ENCODE results near the gene HAGHL. TPM values are rescaled to one million over a fixed set of nuclear protein-coding genes. Genes with fewer than 3 reads are reported as not detected.

The HAGHL gene
- total RNA-seq, 4 donors from 2014 or later, result 3.2 to 7.1 (median 4.8) TPM

DNA sequence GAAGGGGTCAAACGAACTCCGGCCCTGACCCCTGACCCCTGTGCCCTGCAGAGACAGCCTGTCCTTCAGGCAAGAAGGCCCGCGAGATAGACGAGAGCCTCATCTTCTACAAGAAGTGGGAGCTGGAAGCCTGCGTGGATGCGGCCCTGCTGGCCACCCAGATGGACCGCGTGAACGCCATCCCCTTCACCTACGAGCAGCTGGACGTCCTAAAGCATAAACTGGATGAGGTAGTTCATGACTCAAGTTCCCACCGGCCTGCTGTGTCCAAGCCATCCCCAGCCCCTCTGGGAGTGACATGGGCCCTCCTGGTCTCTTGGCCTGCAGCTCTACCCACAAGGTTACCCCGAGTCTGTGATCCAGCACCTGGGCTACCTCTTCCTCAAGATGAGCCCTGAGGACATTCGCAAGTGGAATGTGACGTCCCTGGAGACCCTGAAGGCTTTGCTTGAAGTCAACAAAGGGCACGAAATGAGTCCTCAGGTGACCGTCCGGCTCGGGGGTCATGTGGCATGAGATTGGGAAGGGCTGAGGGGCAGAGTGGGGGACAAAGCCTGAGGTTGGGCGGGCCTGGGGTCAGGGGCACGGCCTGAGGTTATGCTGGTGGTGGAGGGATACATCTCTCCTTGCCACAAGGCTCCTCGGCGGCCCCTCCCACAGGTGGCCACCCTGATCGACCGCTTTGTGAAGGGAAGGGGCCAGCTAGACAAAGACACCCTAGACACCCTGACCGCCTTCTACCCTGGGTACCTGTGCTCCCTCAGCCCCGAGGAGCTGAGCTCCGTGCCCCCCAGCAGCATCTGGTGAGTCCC, 39.3 kb downstream of the HAGHL start:
- 84% methylated on average over 23 of the region's 29 CpGs for WGBS
- Histone ChIP-seq H3K4me1 (peaks cover 6% of the 10 kb centered on the region), H3K9me3 (no peaks in the 10 kb centered on the region), H3K27ac (no peak overlapping the region), H3K36me3 (no peaks in the 10 kb centered on the region), H3K27me3 (peaks cover 66% of the 10 kb centered on the region), H3K4me3 (no peak overlapping the region)
- DNase-seq (ENCODE audit: low spot score in 2 of 2), result no peak
- TF ChIP-seq POLR2A (IDR thresholded peaks at IDR 0.05), result no peak
- TF ChIP-seq, protein P1, sequence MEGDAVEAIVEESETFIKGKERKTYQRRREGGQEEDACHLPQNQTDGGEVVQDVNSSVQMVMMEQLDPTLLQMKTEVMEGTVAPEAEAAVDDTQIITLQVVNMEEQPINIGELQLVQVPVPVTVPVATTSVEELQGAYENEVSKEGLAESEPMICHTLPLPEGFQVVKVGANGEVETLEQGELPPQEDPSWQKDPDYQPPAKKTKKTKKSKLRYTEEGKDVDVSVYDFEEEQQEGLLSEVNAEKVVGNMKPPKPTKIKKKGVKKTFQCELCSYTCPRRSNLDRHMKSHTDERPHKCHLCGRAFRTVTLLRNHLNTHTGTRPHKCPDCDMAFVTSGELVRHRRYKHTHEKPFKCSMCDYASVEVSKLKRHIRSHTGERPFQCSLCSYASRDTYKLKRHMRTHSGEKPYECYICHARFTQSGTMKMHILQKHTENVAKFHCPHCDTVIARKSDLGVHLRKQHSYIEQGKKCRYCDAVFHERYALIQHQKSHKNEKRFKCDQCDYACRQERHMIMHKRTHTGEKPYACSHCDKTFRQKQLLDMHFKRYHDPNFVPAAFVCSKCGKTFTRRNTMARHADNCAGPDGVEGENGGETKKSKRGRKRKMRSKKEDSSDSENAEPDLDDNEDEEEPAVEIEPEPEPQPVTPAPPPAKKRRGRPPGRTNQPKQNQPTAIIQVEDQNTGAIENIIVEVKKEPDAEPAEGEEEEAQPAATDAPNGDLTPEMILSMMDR (IDR thresholded peaks at IDR 0.05), result no peak

DNA sequence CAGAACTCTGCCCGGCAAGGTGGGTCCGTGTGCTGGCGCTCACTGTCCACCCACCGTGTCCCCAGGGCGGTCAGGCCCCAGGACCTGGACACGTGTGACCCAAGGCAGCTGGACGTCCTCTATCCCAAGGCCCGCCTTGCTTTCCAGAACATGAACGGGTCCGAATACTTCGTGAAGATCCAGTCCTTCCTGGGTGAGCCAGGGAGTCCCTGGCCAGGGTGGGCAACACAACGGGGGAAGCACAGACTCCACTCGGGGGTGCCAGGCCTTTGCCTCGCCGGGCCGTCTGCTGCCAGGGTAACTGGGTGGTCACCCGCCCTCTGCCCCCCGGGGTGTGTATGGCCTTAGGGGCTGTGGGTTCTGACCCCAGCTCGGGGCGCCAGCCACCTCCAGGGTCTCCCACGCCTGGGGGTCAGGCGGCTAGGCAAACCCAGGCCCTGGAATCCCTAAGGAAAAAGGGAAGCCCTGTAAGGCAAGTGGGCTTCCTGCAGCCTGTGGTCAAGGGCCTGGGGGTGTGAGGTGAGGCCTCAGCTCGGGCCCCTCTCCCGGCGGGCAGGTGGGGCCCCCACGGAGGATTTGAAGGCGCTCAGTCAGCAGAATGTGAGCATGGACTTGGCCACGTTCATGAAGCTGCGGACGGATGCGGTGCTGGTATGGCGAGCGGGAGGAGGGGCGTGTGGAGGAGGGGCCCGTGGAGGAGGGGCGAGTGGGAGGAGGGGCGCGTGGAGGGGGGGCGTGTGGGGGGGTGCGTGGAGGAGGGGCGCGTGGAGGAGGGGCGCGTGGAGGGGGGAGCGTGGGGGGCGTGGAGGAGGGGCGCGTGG, 40.1 kb downstream of the HAGHL start:
- Histone ChIP-seq H3K4me1 (peaks cover 6% of the 10 kb centered on the region), H3K4me3 (no peak overlapping the region), H3K27ac (no peak overlapping the region), H3K9me3 (no peaks in the 10 kb centered on the region), H3K36me3 (no peaks in the 10 kb centered on the region), H3K27me3 (peaks cover 63% of the 10 kb centered on the region)
- no peak for DNase-seq (ENCODE audit: low spot score in 2 of 2)
- TF ChIP-seq EP300 (IDR thresholded peaks at IDR 0.05) (no peak), POLR2A (IDR thresholded peaks at IDR 0.05) (no peak), POLR2AphosphoS5 (IDR thresholded peaks at IDR 0.05) (no peak)
- TF ChIP-seq, protein P1 (IDR thresholded peaks at IDR 0.05), result no peak
- WGBS, result no CpG with 5 or more reads among the region's 48 CpGs

DNA sequence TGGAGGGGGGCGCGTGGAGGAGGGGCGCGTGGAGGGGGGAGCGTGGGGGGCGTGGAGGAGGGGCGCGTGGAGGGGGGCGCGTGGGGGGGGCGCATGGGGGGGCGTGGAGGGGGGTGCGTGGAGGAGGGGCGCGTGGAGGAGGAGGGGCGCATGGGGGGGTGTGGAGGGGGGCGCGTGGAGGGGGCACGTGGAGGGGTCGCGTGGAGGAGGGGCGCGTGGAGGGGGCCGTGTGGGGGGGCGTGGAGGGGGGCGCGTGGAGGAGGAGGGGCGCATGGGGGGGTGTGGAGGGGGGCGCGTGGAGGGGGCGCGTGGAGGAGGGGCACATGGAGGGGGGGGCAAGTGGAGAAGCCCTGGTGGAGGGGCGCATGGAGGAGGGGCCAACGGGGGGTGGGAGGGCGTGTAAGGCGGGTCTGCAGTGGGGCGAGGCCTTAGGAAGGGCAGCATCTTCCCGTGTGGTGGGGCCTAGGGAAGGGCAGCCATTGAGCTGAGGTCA, 40.9 kb downstream of the HAGHL start:
- H3K4me3 ChIP-seq, result no peak overlapping the region
- peaks cover 56% of the 10 kb centered on the region for H3K27me3 ChIP-seq
- H3K9me3 ChIP-seq, result no peaks in the 10 kb centered on the region
- no peak for DNase-seq (ENCODE audit: low spot score in 2 of 2)
- 43% methylated on average over 6 of the region's 38 CpGs for WGBS
- no peaks in the 10 kb centered on the region for H3K36me3 ChIP-seq
- H3K27ac ChIP-seq, result no peak overlapping the region
- peaks cover 6% of the 10 kb centered on the region for H3K4me1 ChIP-seq
- TF ChIP-seq POLR2AphosphoS5 (IDR thresholded peaks at IDR 0.05) (no peak), EP300 (IDR thresholded peaks at IDR 0.05) (no peak), POLR2A (IDR thresholded peaks at IDR 0.05) (no peak)
- TF ChIP-seq, protein P1 (IDR thresholded peaks at IDR 0.05), result no peak

DNA sequence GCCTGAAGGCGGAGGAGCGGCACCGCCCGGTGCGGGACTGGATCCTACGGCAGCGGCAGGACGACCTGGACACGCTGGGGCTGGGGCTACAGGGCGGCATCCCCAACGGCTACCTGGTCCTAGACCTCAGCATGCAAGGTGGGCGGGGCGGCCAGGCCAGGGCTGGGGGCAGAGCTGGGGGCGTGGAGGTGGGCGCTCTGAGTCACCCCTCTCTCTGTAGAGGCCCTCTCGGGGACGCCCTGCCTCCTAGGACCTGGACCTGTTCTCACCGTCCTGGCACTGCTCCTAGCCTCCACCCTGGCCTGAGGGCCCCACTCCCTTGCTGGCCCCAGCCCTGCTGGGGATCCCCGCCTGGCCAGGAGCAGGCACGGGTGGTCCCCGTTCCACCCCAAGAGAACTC, 41.5 kb downstream of the HAGHL start:
- Histone ChIP-seq H3K9me3 (no peaks in the 10 kb centered on the region), H3K36me3 (no peaks in the 10 kb centered on the region), H3K4me3 (no peak overlapping the region), H3K27me3 (peaks cover 52% of the 10 kb centered on the region), H3K4me1 (peaks cover 6% of the 10 kb centered on the region), H3K27ac (no peak overlapping the region)
- DNase-seq (ENCODE audit: low spot score in 2 of 2), result no peak
- TF ChIP-seq POLR2A (IDR thresholded peaks at IDR 0.05) (no peak), EP300 (IDR thresholded peaks at IDR 0.05) (no peak), POLR2AphosphoS5 (IDR thresholded peaks at IDR 0.05) (no peak)
- TF ChIP-seq, protein P1 (IDR thresholded peaks at IDR 0.05), result no peak
- WGBS, result 33% methylated on average over 4 of the region's 21 CpGs
